MCF 10A (cell line): ENCODE measurements around the gene CCNB2. TPM values are rescaled to one million over a fixed set of nuclear protein-coding genes. Genes with fewer than 3 reads are reported as not detected.

Experiments
- BruUV-seq: library from RNA; stranded (reverse); fragments of 400-500 nt; replicated peaks from 2 replicates; lab custom pipeline; 2021; lab: Mats Ljungman, UMichigan
- CTCF ChIA-PET: fragments of 300-600 bp; sonication (Branson Sonifier 250); formaldehyde crosslinking; extraction: SDS; loops from one replicate; lab custom pipeline; 2021; ENCODE audit warnings: antibody characterized with exemption, inconsistent platforms; lab: Yijun Ruan, JAX
- POLR2A ChIA-PET: fragments of 300-600, 350-650 bp; sonication (Branson Sonifier 250); formaldehyde crosslinking; extraction: SDS; loops from one replicate; lab custom pipeline; 2020; ENCODE audit warnings: antibody characterized with exemption, inconsistent platforms; lab: Yijun Ruan, JAX
- DNase-seq: peaks from one replicate; pipeline ENCODE4 v3.0.0-alpha.2; 2018; ENCODE audit not compliant: unreplicated experiment
- H3K27ac Mint-ChIP-seq: one replicate; pipeline ENCODE4 v1.8.0; 2022; ENCODE audit warnings: mild to moderate bottlenecking, low read depth, mixed read lengths; ENCODE audit not compliant: unreplicated experiment
- H3K27me3 Mint-ChIP-seq: one replicate; pipeline ENCODE4 v1.8.0; 2022; ENCODE audit warnings: mixed read lengths; ENCODE audit not compliant: insufficient read depth, unreplicated experiment
- H3K36me3 Mint-ChIP-seq: one replicate; pipeline ENCODE4 v1.8.0; 2022; ENCODE audit warnings: mild to moderate bottlenecking, moderate library complexity, mixed read lengths; ENCODE audit not compliant: insufficient read depth, unreplicated experiment
- H3K4me1 Mint-ChIP-seq: one replicate; pipeline ENCODE4 v1.8.0; 2022; ENCODE audit warnings: mixed read lengths; ENCODE audit not compliant: insufficient read depth, unreplicated experiment
- H3K4me3 Mint-ChIP-seq: one replicate; pipeline ENCODE4 v1.8.0; 2022; ENCODE audit warnings: mild to moderate bottlenecking, moderate library complexity, mixed read lengths; ENCODE audit not compliant: unreplicated experiment
- H3K9me3 Mint-ChIP-seq: one replicate; pipeline ENCODE4 v1.8.0; 2022; ENCODE audit warnings: mixed read lengths; ENCODE audit not compliant: unreplicated experiment
- CTCF ChIP-seq: fragments of 200-600 bp; IDR thresholded peaks from one replicate; pipeline ENCODE4 v1.8.0; 2022; ENCODE audit warnings: antibody characterized with exemption, mild to moderate bottlenecking; ENCODE audit not compliant: unreplicated experiment
- intact Hi-C: fragments of 100-400 bp; cut with micrococcal nuclease; formaldehyde crosslinking; loops from 2 replicates; pipeline ENCODE4 v1.14.1; 2022
- total RNA-seq: library from RNA; stranded (reverse); gene quantifications from 2 replicates; pipeline ENCODE4 v1.2.3, GENCODE V29; 2022

CCNB2 gene
- total RNA-seq, 1 experiment from 2014 or later, result 54.1 TPM

GRCh38 chr15:59166601-59167265 lies 61.8 kb downstream of the CCNB2 start:
- CTCF ChIA-PET, result interaction anchor here (0.6 to 2.3 kb wide), 4 partner anchors 8 to 80 kb away, joined by 3 to 11 read pairs (median 4); no protein-coding TSS in a partner anchor
- Mint-ChIP-seq H3K36me3 (peaks cover 16% of the 10 kb centered on the region), H3K27me3 (no peaks in the 10 kb centered on the region), H3K4me1 (peaks cover 51% of the 10 kb centered on the region), H3K27ac (peak overlapping the region; percentile 99), H3K4me3 (peak overlapping the region; percentile 43), H3K9me3 (no peaks in the 10 kb centered on the region)
- intact Hi-C loops, result no loop called here
- TF ChIP-seq CTCF, result no peak
- no peak for DNase-seq
- POLR2A ChIA-PET, result interaction anchor here (0.6 to 7.1 kb wide), 22 partner anchors 8 to 1133 kb away, joined by 3 to 76 read pairs (median 4); partner anchors contain the start of genes GTF2A2 and MYO1E
- BruUV-seq, result no TSS peak

- intact Hi-C loops, result loop anchor here (2.0 kb wide), 1 partner anchor 24 kb away; no protein-coding TSS in a partner anchor
- Mint-ChIP-seq H3K4me1 (peaks cover 51% of the 10 kb centered on the region), H3K27ac (peak overlapping the region; percentile 98), H3K9me3 (no peaks in the 10 kb centered on the region), H3K4me3 (no peak overlapping the region), H3K27me3 (no peaks in the 10 kb centered on the region), H3K36me3 (peaks cover 16% of the 10 kb centered on the region)
- TF ChIP-seq CTCF, result no peak
- ChIA-PET CTCF (interaction anchor here (0.7 to 1.6 kb wide), 3 partner anchors 218 to 360 kb away, joined by 4 to 5 read pairs (median 4); no protein-coding TSS in a partner anchor), POLR2A (interaction anchor here (1.0 to 7.1 kb wide), 7 partner anchors 11 to 374 kb away, joined by 3 to 76 read pairs (median 6); partner anchors contain the start of gene MYO1E)
- DNase-seq, result peak; percentile 41
- BruUV-seq, result no TSS peak
Measured at GRCh38 chr15:59168536-59168935, 63.6 kb downstream of the CCNB2 start.

- Mint-ChIP-seq H3K27me3 (no peaks in the 10 kb centered on the region), H3K4me3 (peak overlapping the region; percentile 10), H3K27ac (peak overlapping the region; percentile 98), H3K4me1 (peaks cover 51% of the 10 kb centered on the region), H3K36me3 (peaks cover 21% of the 10 kb centered on the region), H3K9me3 (no peaks in the 10 kb centered on the region)
- intact Hi-C loops, result loop anchor here (2.0 kb wide), 1 partner anchor 24 kb away; no protein-coding TSS in a partner anchor
- peak; percentile 76 for DNase-seq
- POLR2A ChIA-PET, result interaction anchor here (0.6 to 7.1 kb wide), 18 partner anchors 10 to 420 kb away, joined by 3 to 76 read pairs (median 4); partner anchors contain the start of genes ADAM10, CCNB2, MYO1E and RNF111
- BruUV-seq, result no TSS peak
- no peak for TF ChIP-seq CTCF
- CTCF ChIA-PET, result interaction anchor here (0.7 to 1.7 kb wide), 11 partner anchors 7 to 359 kb away, joined by 3 to 6 read pairs (median 4); no protein-coding TSS in a partner anchor
Measured at GRCh38 chr15:59169251-59169708, 64.3 kb downstream of the CCNB2 start.
